ENCODE data around the gene TMTC2.

Gene TMTC2

GRCh38 chr12:82954064-82954463, 267.4 kb downstream of the TMTC2 start:
- TF ChIP-seq FOXM1 (IDR thresholded peaks at IDR 0.05; ENCODE audit: borderline replicate concordance, low read depth) (no peak), REST (IDR thresholded peaks at IDR 0.05; ENCODE audit: low read depth) (no peak), RAD21 (IDR thresholded peaks at IDR 0.05; ENCODE audit: low read depth) (no peak), EP300 (IDR thresholded peaks at IDR 0.05; ENCODE audit: borderline replicate concordance) (no peak), MAX (IDR thresholded peaks at IDR 0.05) (no peak), NFIC (IDR thresholded peaks at IDR 0.05) (no peak), TAF1 (IDR thresholded peaks at IDR 0.05; ENCODE audit: low read depth) (no peak), ZBTB7A (IDR thresholded peaks at IDR 0.05; ENCODE audit: low read depth) (no peak)

GRCh38 chr12:82954572-82954971, 267.9 kb downstream of the TMTC2 start:
- TF ChIP-seq EGR1 (IDR thresholded peaks at IDR 0.05): no peak
- TF ChIP-seq EP300 (IDR thresholded peaks at IDR 0.05; ENCODE audit: borderline replicate concordance): no peak
- TF ChIP-seq FOXM1 (IDR thresholded peaks at IDR 0.05; ENCODE audit: borderline replicate concordance, low read depth): no peak
- TF ChIP-seq MAX (IDR thresholded peaks at IDR 0.05): no peak
- TF ChIP-seq ZBTB7A (IDR thresholded peaks at IDR 0.05; ENCODE audit: low read depth): no peak
- no peak for TF ChIP-seq NFIC (IDR thresholded peaks at IDR 0.05)
- no peak for TF ChIP-seq TEAD4 (IDR thresholded peaks at IDR 0.05)
- no peak for TF ChIP-seq TAF1 (IDR thresholded peaks at IDR 0.05; ENCODE audit: low read depth)
- no peak for TF ChIP-seq CEBPB (IDR thresholded peaks at IDR 0.05)
- TF ChIP-seq TCF12 (IDR thresholded peaks at IDR 0.05; ENCODE audit: low read depth): no peak
- TF ChIP-seq RAD21 (IDR thresholded peaks at IDR 0.05; ENCODE audit: low read depth): no peak
- no peak for TF ChIP-seq YY1 (IDR thresholded peaks at IDR 0.05; ENCODE audit: low read depth)
- no peak for TF ChIP-seq CREB1 (IDR thresholded peaks at IDR 0.05; ENCODE audit: low read depth)

GRCh38 chr12:82955043-82955442, 268.3 kb downstream of the TMTC2 start:
- no peak for TF ChIP-seq ZBTB7A (IDR thresholded peaks at IDR 0.05; ENCODE audit: low read depth)
- TF ChIP-seq REST (IDR thresholded peaks at IDR 0.05; ENCODE audit: low read depth): no peak
- TF ChIP-seq EGR1 (IDR thresholded peaks at IDR 0.05): no peak
- TF ChIP-seq MAX (IDR thresholded peaks at IDR 0.05): no peak
- no peak for TF ChIP-seq FOXM1 (IDR thresholded peaks at IDR 0.05; ENCODE audit: borderline replicate concordance, low read depth)
- TF ChIP-seq TAF1 (IDR thresholded peaks at IDR 0.05; ENCODE audit: low read depth): no peak
- TF ChIP-seq CREB1 (IDR thresholded peaks at IDR 0.05; ENCODE audit: low read depth): no peak
- no peak for TF ChIP-seq CEBPB (IDR thresholded peaks at IDR 0.05)
- no peak for TF ChIP-seq USF1 (IDR thresholded peaks at IDR 0.05)
- no peak for TF ChIP-seq EP300 (IDR thresholded peaks at IDR 0.05; ENCODE audit: borderline replicate concordance)
- no peak for TF ChIP-seq TCF12 (IDR thresholded peaks at IDR 0.05; ENCODE audit: low read depth)
- TF ChIP-seq TEAD4 (IDR thresholded peaks at IDR 0.05): no peak
- no peak for TF ChIP-seq NFIC (IDR thresholded peaks at IDR 0.05)
- TF ChIP-seq YY1 (IDR thresholded peaks at IDR 0.05; ENCODE audit: low read depth): no peak
- TF ChIP-seq RAD21 (IDR thresholded peaks at IDR 0.05; ENCODE audit: low read depth): no peak

- TF ChIP-seq TAF1 (IDR thresholded peaks at IDR 0.05; ENCODE audit: low read depth) (no peak), YY1 (IDR thresholded peaks at IDR 0.05; ENCODE audit: low read depth) (no peak), RAD21 (IDR thresholded peaks at IDR 0.05; ENCODE audit: low read depth) (no peak), ZBTB7A (IDR thresholded peaks at IDR 0.05; ENCODE audit: low read depth) (no peak), NFIC (IDR thresholded peaks at IDR 0.05) (no peak), EP300 (IDR thresholded peaks at IDR 0.05; ENCODE audit: borderline replicate concordance) (no peak), EGR1 (IDR thresholded peaks at IDR 0.05) (no peak), FOXM1 (IDR thresholded peaks at IDR 0.05; ENCODE audit: borderline replicate concordance, low read depth) (no peak), TCF12 (IDR thresholded peaks at IDR 0.05; ENCODE audit: low read depth) (no peak), REST (IDR thresholded peaks at IDR 0.05; ENCODE audit: low read depth) (no peak), CEBPB (IDR thresholded peaks at IDR 0.05) (no peak)
Observed at GRCh38 chr12:82958966-82959365, 272.3 kb downstream of the TMTC2 start.
